ENCODE data around the gene WIPF2. TPM values are rescaled to one million over a fixed set of nuclear protein-coding genes. Genes with fewer than 3 reads are reported as not detected.
"Not testable (repeated sequence)": the region's sequence is repeated elsewhere in the genome, so short reads cannot be mapped to it uniquely, and the experiment has no call there.

WIPF2 gene
- total RNA-seq, 1 donor from 2014 or later: 7.8 TPM

DNA sequence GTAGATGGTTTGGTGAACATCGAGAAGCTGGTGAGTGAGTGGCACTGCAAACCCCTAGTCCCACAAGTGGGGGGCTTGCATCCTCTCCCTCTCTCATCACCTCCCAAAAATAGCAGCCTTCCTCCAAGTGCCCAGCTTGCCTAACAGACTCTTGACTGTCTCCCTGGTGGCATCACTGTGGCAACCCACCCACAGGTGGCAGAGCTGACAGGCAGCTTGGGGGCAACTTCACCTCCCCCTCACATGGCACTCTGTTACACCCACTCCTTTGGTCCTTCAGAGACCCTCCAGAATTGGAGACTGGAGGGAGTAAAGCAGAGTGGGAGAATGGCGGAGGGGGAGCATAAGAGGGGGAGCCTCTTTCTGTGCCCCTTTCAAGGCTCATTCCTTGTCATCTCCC is 26.1 kb upstream of the WIPF2 start:
- DNase-seq: no peak

DNA sequence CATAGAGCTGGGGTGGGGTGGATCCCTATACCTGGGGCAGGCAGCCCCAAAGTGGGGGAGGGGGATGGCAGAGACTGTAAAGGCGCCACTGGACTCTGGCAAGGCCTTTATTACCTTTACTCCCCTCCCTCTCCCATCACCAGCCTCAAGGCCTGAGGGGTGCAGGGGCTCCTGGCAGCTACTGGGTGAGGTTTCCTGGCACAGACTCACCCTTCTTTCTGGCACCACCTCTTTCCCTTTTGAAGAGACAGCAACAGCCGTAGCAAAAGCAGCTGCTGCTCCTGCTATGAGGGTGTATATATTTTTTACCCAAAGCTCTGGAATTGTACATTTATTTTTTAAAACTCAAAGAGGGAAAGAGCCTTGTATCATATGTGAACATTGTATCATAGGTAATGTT is 24.3 kb upstream of the WIPF2 start:
- no peak for DNase-seq

DNA sequence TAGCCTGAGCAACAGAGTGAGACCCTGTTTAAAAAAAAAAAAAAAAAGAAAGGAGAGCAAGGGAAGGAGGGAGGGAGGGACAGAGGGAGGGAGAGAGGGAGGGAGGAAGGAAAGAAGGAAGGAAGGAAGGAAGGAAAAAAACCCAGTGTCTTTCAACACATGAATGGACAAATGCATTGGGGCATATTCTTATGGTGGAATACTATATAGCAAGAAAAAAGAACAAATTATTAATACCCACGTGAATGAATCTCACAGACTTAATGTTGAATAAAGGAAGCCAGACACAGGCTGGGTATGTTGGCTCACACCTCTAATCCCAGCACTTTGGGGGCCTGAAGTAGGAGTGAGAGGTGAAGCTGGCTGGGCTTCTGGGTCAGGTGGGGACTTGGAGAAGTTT is 21.6 kb upstream of the WIPF2 start:
- DNase-seq: no peak

DNA sequence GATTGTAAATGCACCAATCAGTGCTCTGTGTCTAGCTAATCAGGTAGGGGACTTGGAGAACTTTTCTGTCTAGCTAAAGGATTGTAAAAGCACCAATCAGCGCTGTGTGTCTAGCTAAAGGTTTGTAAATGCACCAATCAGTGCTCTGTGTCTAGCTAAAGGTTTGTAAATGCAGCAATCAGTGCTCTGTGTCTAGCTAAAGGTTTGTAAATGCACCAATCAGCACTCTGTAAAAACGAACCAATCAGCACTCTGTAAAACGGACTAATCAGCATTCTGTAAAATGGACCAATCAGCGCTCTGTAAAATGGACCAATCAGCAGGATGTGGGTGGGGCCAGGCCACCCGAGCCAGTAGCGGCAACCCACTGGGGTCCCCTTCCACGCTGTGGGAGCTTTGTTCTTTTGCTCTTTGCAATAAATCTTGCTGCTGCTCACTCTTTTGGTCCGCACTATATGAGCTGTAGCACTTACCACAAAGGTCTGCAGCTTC is 21.1 kb upstream of the WIPF2 start:
- not testable (repeated sequence) for DNase-seq

DNA sequence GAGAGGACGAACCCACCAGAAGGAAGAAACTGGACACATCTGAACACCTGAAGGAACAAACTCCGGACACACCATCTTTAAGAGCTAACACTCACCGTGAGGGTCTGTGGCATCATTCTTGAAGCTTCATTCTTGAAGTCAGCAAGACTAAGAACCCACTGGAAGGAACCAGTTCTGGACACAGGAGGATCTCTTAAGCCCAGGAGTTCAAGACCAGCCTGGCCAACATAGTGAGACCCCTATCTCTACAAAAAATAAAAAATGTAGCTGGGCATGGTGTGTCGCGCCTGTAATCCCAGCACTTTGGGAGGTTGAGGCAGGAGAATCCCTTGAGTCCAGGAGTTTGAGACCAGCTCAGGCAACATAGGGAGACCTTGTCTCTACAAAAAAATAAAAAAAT is 20.5 kb upstream of the WIPF2 start:
- DNase-seq: no peak

DNA sequence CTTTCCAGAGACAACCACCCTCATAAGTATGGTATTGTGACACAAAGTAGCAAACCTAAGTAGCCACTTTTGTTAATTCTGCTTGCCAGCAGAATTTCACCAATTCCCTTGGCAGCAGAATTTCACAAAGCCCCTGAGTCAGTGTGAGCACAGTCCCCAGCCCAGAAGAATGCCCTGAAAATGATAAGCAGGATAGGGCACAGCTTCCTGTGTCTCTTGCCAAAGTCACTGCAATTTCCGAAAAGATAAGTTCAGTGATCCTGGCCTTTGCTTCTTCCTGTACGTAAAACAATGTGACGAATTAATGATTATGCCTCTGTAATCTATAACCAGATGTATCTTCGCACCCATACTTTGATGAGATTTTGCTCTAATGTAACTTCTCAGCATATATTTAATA is 16.0 kb upstream of the WIPF2 start:
- DNase-seq: no peak

DNA sequence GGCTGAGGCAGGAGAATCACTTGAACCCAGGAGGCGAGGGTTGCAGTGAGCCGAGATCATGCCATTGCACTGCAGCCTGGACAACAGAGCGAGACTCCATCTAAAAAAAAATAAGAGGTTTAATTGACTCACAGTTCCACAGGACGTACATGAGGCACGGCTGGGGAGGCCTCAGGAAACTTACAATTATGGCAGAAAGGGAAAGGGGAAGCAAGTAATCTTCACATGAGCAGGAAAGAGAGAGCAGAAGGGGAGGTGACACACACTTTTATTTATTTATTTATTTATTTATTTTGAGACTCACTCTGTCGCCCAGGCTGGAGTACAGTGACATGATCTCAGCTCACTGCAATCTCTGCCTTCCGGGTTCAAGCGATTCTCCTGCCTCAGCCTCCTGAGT is 12.9 kb upstream of the WIPF2 start:
- not testable (repeated sequence) for DNase-seq

DNA sequence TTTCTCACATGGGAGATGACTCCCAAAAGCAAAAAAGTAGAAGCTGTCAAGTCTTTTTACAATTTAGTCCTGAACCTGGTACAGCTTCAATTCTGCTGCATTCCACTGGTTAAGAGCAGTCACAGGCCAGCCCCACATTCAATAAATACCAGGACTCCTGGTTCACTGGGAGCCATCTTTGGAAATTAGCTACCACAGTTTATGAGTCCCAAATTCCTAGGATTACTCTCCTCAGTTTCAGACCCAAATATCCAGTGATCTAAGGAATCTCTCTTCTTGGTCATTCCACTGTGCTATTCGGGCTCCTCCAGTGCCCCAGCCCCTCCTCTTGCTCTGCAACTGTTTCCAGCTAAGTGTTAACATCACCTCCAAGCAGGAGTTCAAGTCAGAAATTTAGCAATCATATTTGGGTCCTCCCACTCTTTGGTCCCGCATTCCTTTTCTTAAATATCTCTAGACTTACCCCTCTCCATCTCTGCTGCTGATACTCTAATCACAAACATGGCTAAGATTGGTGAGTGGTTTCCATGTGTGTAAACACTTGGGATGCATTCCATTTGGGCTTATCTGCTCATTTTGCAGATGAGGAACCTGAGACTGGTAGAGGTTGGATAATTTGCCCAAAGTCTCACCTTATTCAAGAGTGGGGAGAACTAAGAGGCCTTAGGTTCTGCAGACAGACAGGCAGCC is 9.6 kb upstream of the WIPF2 start:
- no peak for DNase-seq

DNA sequence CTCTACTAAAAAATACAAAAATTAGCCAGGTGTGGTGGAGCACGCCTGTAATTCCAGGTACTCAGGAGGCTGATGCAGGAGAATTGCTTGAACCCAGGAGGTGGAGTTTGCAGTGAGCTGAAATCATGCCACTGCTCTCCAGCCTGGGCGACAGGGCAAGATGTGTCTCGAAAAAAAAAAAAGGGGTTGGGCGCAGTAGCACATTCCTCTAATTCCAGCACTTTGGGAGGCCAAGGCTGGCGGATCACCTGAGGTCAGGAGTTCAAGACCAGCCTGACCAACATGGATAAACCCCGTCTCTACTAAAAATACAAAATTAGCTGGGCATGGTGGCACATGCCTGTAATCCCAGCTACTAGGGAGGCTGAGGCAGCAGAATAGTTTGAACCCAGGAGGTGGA is 5.2 kb upstream of the WIPF2 start:
- DNase-seq: not testable (repeated sequence)

DNA sequence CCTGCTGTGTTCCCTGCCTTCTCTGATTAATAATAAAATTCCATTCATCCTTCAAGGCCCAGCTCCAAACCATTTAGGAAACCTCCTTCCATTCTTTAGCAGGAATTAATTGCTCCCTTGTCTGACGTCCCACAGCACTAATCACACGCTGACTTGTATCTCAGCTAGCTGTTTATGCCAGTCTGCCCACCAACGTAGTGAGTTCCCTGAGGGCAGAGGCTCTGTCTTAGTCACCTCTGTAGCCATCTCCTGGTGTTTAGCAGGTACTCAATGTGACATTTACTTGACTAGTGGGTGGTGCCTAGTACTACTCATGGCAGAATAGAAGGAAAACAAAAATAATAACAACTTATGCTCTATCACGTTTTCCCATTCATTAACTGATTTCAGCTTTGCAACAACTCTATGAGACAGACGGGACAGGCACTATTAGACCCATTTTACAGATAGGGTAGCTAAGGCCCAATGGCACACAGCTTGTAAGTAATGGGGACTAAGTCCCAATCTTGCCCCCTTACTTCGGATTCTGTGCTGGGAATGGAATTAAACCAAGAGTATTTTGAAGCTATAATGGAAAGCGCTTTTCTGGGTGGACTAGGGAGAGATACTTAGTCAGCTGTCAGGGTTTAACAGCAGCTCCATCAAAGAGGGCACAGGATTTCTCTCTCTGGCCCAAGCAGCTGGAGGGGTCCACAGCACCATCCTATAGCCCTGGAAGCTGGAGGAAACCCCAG is 931 bp upstream of the WIPF2 start:
- no peak for DNase-seq

DNA sequence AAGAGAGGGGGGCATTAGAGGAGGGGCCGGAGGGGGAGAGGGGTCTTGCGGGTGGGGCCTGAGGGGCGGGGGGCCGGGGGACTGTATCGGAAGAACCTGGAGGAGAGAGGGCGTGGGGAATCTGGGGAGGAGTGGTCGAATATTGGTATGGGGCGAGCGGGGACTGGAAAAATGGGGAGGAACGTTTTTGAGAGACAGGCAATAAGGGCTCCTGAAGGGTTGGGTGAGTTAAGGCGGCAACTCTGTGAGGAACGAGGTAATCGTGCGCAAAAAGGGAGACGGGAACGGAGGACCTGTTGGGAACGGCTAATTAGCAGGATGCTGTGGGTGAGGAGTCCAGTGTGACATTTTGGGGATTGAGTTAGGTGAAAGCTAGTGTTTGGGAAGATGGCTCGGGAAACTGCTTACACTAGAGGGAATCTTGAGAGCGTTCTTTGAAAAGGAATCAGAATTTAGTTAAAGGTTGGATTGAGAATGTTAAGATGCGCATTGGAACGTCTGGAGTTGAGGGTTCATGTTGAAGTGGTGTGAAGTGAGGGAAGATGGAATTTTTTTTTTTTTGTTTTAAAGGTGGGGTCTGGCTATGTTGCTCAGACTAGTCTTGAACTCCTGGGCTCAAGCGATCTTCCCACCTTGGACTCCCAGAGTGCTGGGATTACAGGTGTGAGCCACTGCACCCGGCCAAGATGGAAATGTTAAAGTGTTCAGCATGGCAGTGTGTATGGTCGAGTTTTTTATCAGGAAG is 662 bp downstream of the WIPF2 start:
- DNase-seq: peak; percentile 80

DNA sequence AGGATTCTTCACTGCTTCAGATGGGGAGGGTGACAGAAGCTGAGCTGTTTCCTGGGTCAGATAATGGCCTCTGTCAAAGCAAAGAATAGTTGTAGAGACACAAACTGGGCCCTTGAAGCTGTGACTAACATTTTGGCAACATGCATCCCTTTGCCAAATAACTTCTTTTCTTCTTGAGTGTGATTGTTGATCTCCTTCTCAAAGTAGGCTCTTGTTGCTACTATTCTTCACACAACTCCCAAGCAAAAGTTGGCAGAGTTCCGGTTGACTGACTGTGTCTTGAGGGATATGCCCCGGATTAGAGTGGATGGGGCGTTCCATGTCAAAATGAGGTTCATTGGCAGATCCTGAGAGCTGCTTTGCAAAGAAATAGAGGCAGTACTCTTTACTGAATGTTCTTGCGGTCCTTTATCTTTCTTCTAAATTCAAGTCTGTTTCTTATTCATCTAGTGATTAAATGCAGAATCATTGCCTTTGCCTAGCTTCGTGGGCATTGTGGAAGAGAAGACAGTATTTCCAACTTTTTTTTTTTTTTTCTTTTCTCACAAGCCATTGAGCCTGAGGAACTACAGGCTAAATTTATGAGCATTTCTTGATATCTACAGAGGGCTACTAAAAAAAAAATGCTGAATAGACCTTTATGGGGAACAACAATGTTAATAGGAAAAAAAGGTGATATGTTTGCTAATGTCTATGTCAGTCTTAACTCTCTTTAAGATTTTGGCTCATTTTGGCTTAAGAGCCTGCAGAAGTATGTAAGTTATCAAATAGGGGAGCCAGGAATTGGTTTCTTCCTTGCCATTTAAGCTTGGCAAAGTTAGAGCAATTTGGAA is 5.8 kb downstream of the WIPF2 start:
- DNase-seq: no peak

DNA sequence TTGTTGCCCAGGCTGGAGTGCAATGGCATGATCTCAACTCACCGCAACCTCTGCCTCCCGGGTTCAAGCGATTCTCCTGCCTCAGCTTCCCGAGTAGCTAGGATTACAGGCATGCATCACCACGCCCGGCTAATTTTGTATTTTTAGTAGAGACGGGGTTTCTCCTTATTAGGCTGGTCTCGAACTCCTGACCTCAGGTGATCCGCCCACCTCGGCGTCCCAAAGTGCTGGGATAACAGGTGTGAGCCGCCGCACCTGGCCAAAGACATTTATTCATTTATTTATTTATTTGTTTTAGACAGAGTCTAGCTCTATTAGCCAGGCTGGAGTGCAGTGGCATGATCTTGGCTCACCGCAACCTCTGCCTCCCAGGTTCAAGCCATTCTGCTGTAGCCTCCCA is 10.0 kb downstream of the WIPF2 start:
- DNase-seq: not testable (repeated sequence)

DNA sequence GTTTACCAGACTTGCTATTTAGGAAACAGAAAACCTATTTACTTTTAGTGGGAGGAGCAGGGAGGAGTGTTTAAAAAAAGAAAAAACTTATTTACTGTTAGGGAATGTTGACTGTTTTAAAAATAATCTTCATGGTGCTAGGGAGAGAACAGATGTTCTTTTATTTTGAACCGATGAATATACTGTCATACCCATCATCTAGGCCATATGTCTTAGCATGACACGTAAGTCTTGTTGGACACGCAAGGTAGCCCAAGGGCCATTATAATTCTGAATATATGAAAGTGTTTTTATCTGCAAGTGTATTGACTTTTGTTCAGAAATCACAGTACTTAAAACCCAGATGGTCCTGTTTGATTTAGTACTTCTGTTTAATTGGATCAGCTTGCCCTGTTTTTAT is 11.6 kb downstream of the WIPF2 start:
- no peak for DNase-seq

DNA sequence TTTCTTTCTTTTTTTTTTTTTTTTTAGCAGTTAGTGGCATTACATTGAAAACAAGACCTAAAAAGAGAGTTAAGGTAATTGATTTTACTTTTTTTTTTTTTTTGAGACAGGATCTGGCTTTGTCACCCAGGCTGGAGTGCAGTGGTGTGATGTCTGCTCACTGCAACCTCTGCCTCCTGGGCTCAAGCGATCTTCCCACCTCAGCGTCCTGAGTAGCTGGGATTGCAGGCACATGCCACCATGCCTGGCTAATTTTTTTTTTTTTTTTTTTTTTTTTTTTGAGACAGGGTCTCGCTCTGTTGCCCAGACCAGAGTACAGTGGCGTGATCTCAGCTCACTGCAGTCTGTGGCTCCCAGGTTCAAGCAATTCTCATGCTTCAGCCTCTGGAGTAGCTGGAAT is 12.8 kb downstream of the WIPF2 start:
- not testable (repeated sequence) for DNase-seq

DNA sequence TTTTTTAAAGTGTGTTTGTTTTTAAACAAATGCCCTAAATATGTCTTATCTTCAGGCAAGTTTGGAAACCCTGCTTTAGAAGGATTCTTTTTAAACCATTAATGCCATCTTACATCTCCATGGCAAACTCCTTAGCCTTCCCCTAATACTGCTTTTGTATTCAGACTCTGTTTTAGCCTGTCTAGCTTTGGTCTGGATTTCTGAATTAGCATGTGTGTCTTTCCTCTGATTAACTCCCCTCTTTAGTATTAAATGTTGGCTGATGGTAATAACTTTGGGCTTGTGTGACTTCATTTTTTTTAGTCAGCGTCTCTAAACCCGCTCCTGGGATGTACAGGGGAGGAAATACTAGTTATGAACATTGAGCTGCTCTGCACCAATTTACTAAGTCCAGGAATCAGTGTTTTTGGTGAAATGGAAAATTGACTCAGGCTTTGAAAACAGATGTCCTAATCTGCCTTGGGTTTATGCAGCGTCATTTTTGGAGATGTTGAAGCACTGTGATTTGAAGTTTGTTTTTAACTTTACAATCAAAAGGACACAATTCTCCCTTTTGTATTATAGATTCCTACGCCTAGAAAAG is 22.2 kb downstream of the WIPF2 start:
- DNase-seq: no peak

DNA sequence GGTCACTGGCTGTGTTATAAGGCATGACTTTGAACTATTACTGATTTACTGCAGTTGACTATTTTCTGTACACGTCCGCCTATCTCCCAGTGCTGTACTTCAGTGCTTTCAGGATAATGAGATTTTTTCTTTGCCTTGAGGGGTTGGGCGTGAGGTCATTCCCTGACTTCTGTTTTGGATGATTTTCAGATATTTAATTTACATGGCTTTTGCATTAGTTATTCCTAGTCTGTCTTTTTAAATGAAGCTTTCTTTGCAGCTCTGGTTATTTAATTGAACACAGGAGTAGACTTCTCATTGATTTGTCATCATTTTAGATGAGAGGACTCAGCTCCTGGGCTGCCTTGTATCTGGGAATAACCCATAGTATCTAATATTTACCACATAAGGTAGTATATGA is 23.7 kb downstream of the WIPF2 start:
- no peak for DNase-seq

DNA sequence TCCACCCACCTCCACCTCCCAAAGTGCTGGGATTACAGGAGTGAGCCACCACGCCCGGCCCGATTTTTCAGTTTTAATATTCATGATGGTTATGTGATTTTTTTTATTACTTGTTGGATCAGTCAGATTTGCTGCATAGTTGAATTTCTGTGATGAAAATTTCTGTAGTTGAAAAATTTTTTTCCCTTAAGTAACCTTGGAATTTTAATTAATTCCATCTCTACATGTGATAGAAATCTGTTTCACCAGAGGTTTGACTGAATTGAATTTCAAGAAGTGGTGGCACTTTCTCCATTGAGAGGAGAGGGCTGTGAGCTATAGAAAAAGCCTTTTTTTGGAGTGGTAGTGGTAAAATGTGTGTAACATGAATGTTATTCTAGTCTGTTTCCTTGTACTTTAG is 24.7 kb downstream of the WIPF2 start:
- DNase-seq: peak; percentile 28

DNA sequence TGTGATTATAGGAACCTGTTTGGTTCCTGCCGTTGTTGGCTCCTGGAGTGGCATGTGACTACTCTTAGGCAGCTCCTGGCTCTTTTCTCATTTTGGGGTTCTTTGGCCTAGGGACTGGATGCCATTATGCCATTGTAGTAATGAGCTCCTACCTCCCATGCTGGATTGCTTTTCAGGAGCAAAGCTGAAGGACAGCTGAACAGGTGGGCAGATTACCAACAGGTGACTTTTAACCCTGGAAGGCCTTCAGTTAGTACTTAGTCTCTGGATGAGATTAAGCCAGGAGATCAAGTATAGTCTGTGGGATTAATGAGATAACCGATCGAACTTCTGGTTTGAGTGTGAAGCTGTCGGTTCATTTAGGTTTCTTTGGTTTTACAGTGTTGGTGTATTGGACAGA is 25.2 kb downstream of the WIPF2 start:
- no peak for DNase-seq

DNA sequence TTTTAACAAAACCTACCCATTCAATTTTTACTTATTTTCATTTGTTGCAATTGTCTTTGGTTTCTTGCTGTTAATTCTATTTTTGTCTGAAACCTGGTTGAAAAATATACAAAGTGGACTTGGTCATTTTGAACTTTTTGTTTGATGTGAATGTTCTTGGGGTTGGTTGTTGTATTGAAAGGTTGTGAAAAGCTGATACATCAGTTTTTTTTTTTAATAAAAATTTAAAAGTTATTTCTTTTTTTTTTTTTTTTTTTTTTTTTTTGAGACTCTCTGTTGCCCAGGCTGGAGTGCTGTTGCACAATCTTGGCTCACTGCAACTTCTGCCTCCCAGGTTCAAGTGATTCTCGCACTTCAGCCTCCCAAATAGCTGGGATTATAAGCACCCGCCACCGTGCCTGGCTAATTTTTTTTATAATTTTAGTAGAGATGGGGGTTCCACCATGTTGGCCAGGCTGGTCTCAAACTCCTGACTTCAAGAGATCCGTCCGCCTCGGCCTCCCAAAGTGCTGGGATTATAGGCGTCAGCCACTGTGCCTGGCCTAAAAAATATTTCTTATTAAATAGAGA is 28.9 kb downstream of the WIPF2 start:
- DNase-seq: no peak

DNA sequence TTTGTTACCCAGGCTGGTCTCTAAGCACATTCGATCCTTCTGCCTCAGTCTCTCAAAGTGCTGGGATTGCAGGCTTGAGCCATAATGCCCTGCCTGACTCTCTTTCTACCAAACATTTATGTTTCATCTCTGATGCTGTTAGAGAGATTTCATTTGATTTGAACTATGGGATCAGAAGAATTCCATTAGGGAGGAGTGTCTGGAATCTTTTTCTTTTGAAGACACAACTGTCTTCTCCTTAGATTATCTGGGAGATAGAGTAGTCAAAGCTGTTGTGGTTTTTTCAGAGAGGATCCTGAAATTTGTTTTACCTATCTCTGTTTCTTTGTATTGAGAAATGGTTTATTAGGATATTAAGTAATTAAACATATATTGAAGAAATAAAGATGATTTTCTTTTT is 29.4 kb downstream of the WIPF2 start:
- no peak for DNase-seq

DNA sequence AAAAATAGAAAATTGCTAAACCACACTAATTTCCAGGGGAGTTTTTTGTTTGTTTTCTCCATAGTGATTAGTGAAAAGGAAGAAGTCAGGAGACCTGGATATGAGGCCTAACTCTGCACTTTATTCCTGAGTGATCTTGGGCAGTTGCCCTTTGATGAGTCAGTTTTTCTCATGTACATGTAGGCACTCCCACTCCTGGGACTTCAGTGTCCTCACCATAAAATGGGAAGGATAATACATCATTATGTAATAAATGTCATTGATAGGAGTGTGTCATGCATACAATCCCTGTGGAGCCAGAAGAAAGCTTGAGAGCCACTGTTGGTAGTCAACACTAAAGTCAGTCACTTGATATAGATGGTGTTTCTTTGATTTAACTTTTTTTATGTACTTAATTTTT is 32.5 kb downstream of the WIPF2 start:
- DNase-seq: peak; percentile 6

Measured in skin of body (tissue), 2 donors.